GM18873 (cell line): ENCODE measurements around the gene GATM.
"Not testable (repeated sequence)": the region's sequence is repeated elsewhere in the genome, so short reads cannot be mapped to it uniquely, and the experiment has no call there.

Source experiments
- ATAC-seq: cut with Tn5 transposase; IDR thresholded peaks from one replicate; pipeline ENCODE4 v1.9.1; 2021; ENCODE audit warnings: mild to moderate bottlenecking, moderate library complexity, moderate number of reproducible peaks; ENCODE audit not compliant: unreplicated experiment, low FRiP score

GATM gene

GRCh38 chr15:45314960-45315359 is 63.4 kb downstream of the GATM start:
- no peak for ATAC-seq

DNA sequence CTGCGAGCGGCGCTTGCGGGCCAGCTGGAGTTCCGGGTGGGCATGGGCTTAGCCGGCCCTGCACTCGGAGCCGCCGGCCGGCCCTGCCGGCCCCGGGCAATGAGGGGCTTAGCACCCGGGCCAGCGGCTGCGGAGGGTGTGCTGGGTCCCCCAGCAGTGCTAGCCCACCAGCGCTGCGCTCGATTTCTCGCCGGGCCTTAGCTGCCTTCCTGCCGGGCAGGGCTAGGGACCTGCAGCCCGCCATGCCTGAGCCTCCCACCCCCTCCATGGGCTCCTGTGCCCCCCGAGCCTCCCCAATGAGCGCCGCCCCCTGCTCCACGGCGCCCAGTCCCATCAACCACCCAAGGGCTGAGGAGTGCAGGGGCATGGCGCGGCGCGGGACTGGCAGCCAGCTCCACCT is 64.2 kb downstream of the GATM start:
- not testable (repeated sequence) for ATAC-seq
